ENCODE data around the gene KIAA0753.
A peak's percentile ranks its signal among the peaks of the same experiment; 100 is the strongest.
"Not testable (repeated sequence)": the region's sequence is repeated elsewhere in the genome, so short reads cannot be mapped to it uniquely, and the experiment has no call there.

KIAA0753 gene

DNA sequence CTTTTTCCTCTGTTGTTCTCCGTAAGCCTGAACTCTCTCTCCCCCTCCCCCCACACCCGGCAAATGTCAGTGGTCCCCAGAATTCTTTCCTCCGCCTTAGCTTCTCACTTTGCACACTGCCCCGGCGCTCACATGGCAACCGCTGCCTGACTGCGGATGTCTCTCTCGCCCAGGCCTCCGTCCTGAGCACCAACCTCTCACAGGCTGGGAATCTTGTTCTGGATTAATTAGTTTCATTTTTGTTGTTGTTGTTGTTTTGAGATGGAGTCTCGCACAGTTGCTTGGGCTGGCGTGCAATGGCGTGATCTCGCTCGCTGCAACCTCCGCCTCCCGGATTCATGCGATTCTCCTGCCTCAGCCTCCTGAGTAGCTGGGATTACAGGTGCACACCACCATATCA is 27.7 kb upstream of the KIAA0753 start:
- no peak for DNase-seq

DNA sequence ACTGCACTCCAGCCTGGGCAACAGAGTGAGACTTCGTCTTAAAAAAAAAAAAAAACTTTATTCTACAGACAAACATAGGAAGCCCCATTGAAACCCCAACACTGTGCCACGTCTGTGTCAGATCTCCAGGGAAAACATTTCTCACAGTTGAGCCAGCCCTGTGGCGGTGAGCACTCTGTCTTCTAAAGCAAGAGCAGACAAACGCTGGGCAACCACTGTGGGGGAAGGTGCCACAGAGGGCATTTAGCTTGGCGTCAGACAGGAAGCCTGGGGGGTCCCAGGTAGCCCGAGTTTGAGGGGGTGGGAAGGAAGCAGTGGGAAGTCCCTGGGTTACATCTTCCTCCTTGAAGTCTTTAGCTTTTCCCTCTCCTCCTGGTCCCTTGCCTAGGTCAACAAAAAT is 27.0 kb upstream of the KIAA0753 start:
- DNase-seq: no peak

DNA sequence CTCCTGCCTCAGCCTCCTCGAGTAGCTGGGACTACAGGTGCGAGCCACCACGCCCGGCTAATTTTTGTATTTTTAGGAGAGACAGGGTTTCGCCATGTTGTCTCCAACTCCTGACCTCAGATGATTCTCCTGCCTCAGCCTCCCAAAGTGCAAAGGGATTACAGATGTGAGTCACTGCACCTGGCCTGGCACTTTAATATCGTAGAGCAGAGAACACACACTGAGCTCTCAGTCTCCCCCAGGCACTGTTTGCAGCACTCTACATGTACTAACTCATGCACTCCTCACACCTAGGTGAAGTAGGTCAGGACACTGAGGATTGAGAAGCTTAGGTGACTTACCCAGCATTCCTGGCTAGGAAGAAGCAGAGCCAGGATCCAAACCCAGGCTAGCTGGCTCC is 26.0 kb upstream of the KIAA0753 start:
- DNase-seq: no peak

DNA sequence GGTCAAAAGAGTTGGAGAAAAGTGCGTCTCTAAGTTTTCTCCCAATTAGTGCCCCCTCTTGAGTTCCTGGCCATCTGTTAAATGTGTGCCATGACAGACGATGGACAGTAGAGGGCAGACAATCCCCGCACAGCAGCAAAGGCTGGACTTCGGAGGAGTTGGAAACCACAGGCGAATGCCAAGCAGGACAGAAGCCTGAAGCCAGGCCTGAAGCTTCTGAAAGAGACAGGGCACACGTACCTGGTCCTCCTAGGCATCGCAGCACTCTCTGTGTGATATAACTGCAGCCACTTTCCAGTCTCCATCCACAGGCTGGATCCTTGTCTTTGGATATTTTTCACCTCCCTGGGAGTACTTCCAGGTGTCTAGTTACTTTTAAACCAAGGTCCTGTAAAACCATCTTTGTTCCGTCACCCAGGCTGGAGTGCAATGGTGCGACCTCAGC is 25.6 kb upstream of the KIAA0753 start:
- DNase-seq: peak; percentile 56 to 59

DNA sequence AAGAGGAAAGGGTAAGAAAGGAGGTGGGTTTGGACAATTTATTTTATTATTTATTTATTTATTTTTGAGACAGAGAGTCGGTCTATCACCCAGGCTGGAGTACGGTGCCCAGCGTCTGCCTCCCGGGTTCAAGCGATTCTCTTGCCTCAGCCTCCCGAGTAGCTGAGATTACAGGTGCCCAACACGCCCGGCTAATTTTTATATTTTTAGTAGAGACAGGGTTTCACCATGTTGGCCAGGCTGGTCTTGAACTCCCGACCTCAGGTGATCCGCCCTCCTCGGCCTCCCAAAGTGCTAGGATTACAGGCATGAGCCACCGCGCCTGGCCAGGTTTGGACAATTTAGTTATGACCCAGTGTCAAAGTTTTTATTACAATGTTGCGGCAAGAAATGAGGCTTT is 22.7 kb upstream of the KIAA0753 start:
- DNase-seq: not testable (repeated sequence)

DNA sequence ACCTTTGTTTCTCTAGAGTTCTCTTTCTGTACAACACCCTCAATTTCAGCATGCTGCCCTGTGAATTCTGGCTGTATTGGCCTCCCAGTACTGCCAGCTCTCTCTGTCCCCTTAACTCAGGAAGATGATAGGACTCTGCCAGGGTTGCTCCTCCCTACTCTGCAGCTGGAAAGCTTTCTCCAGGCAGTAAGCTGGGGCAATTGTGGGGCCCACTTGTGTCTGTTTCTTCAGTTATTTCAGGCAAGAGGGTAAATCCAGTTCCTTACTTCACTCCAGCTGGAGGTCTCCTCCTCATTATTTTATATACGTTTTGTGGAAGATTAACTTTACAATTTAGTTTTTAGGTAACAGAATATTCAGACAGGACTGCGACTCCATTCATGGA is 20.9 kb upstream of the KIAA0753 start:
- DNase-seq: no peak

DNA sequence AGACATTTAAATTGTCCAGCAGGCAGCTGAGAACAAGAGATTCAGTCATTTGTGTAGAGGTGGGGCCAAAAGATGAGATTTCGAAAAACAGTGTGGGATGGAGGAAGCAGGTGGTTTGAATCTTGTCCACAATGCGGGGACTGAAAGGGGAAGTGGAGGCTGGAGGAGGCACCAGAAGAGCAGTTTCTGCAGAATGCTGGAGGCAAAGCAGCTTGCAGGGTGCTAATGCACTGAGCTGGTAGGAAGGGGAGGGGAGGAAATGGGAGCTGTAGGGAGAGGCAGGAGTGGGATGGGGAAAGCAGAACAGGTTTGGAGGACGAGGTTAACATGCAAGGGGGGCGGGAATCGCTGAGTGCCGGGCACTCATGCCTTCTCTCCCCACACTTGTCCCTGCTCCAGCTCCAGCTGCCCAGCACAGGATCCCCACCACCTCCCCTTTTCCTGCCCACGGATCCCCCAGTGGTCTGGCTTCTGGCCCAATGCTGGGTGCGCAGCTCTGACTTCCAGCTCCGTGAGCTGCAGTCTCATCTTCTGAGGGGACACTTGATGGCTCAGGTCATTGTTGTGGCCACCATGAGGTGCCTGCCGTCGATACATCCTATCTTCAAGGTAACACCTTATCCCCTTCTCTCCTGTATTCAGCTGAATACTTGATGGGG is 20.4 kb upstream of the KIAA0753 start:
- DNase-seq: peak in 1 of 2 donors; percentile 55

DNA sequence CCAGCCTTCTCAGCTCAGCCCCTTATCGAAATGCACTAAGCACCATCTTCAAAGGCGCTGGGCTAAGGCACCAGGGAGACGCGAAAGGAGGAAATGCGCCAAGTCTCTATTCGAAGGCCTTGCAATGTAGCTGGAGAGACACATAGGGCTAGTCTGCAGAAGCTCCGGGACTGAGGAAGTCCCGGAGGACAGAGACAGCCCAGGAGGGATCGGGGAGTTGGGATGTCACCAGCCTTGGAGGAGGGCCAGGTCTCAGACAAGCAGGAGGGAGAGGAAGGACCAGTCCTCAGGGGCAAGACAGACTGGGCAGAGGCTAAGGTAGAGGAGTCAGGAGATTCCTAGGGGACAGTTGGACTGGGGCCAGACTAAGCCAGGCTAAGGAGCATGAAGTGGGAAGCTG is 19.6 kb upstream of the KIAA0753 start:
- no peak for DNase-seq

DNA sequence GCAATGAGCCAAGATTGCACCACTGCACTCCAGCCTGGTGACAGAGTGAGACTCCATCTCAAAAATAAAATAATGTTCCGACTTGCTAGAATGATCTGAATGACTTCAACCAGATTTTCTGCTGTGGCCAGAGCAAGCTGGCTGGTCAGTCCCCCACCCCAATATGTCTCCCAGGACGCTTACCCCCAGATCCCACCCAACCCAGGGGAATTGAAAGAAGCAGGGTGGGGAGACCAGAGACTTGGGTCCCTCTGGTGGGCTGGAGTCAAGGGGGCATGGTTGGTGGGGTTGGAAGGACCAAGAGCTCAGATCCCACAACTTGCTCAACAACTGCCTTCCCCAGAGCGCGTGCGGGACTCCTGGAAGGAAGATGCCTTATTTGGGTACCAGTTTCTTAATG is 17.9 kb upstream of the KIAA0753 start:
- DNase-seq: not testable (repeated sequence)

DNA sequence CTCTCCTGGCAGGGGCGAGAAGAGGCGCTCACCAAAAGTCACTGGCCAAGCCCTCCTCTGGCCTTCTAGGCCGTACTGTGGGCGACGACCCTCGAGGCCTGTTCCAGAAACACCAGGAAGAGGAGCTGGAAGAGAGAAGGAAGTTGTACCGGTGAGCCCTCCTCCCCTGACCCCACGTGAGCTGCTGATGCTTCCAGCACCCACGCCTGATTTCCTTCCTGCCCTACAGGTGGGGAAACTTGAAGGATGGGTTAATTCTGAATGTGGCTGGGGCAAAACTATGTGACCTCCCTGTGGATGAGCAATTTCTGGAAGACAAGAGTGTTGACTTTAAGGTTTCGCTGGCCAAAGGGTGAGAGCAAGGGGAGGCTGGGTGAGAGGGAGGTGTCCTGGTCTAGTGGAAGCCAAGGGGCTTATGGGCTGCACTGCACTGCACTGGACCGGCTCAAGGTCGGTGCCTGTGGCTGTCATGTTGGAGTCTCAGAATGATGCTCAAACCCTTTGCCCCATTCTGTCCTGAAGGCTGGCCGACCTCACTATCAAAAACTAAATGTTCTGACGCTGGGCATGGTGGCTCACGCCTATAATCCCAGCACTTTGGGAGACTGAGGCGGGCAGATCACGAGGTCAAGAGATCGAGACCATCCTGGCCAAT is 17.2 kb upstream of the KIAA0753 start:
- no peak for DNase-seq

DNA sequence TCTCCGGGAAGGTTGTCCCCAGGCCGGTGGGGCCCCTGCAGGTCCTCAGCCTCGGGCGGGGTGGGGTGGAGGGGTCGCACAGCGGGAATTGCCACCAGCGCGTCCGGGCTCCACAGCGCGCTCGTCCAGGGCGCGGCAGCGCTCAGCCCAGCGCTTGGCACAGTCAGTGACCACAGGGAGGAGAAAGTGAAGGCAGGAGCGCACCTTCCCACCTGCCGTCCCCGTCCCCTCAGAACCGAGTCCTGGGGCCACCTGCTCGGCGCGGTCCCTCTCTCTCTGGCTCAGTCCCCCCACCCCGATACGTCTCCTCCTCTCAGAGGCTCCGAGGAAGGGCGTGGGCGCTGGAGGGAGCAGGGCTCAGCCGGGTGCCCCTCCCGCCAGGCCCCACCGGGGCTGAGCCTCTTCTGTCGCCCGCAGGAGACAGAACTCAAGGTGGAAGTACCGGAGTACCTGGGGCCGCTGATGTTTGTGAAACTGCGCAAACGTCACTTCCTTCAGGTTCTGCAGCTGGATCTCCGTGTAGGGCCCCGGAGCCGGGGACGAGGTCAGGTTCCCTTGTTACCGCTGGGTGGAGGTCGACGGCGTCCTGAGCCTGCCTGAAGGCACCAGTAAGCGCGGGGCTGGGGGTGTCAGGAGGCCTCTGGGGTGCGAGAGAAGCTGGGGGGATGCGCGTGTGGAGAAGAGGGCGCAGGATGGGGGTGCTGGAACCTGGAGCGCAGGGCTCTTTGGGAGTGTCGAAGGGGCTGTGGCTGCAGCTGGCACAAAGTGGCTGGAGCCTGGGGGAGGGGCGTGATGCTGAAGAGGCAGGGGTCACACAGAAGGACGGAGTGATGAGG is 16.5 kb upstream of the KIAA0753 start:
- peak; percentile 64 to 80 for DNase-seq

DNA sequence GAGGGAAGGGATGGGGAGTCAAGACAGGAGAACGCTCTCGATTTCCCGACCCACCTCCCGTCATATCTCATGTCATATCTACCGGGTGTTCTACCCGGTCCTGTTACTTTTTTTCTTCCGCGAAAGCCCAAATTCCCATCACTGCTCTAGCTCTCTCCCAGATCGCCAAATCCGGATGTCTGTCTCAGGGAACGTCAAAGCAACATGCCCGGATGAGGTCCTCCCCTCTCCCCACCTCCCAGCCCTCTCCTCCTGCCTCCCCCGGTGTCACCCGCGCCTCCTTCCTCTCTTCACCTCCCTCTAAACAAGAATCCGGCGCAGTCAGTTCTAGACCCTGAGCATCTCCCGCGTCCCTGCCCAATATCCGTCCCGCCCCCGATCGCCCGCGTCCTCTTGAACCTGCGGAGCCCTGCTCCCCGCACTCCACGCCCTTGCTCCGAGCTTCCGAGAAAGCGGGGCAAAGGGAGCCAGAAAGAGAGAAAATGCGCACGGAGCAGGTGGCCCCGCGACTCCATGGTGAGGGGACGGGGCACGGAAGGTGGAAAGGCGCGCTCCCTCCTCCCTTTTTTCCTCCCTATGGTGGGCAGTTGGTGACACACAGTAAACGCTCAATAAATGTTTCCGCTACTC is 15.3 kb upstream of the KIAA0753 start:
- DNase-seq: not testable (repeated sequence)

DNA sequence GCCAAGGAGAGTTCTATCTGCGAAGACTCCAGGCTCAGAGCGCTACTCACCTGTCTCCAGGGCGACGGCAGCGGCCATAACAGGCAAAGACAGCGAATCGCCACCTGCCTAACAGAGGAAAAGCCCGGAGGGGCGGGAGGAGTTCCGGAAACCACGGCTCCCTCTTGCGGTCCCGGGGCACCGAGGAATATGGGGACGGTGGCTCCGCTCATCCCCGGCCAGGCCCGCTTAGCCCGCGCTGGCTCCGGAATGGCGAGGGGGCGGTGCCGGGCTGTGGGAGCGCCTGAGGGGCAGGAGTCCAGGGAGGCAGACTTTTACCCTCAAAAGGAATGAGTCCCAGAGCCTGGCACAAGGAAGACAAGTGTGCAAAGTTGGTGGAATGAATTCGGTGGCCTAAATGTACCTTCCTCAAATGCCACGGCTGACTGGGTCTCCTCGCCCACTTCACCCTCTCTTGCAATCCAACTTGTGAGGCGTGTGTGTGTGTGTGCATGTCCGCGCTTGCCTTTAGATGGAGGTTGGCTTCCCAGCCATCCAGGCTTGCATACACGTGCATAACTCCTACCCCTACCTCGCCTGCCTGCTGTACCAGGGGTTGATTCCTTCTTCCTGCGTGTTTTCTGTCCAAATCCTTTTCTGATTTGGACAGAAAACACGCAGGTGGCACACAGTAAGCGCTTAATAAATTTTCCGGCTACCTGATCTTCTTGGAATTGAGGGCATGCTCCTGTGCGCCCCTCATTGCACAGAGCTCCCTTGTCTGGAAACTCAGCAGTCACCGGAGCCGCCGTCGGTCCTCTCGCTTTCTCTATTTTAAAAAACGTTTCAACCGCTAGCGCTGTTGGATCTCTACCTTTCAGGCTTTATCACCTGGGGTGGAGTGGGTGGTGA is 14.6 kb upstream of the KIAA0753 start:
- no peak for DNase-seq

DNA sequence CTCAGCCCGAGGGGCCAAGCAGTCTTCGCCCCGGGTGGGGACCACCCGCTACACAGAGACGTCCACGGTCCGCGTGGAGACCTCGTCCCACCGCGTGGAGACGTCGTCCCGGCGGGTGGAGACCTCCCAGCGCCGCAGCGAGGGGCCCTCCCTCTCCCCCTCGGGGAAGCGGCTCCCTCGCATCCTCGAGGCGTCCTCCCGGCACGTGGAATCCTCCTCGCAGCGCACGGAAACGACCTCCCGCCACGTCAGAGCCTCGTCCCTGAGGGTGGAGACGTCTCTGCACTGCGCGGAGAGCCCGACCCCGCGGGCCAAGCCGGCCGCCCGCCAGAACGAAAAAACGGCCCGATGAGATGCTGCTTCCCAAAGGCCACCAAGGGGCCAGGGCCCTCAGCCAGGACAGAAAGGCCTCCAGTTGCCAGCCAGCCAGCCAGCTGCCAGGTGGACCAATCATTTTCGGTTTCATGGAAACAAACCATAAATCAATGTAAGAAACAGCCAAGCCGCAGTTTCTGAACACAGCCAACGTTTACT is 11.5 kb upstream of the KIAA0753 start:
- DNase-seq: peak in 1 of 2 donors; percentile 54

DNA sequence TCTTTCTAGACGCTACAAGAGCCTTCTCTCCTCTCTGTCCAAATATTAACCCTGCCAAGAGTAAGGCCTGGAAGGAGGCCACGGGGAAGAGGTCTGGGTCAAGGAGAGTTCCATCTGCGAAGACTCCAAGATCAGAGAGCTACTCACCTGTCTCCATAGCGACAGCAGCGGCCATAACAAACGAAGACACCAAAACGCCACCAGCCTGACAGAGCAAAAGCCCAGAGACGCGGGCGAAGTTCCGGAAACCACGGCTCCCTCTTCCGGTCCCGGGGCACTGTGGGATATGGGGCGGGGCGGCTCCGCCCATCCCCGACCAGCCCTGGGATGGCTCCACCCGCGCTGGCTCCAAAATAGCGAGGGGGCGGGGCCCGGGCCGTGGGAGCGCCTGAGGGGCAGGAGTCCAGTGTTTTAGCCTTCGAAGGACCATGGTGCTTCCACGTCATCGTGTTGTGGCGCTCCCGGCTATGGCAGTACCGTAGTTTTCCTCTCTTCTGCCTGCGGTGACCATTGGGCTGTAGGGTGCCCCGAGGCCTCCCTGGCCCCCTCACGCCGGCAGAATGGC is 10.9 kb upstream of the KIAA0753 start, which contains the start of the genes C17orf100 and MED31:
Gene C17orf100, plus strand, starts transcription at position 409 of the 565 bp plus-strand sequence. Its CDS starts 152 bp downstream, at position 561.
Gene MED31, minus strand, starts transcription at position 252 of the 565 bp plus-strand sequence. Its CDS starts 77 bp downstream, at position 175.
- peak; percentile 97 for DNase-seq

DNA sequence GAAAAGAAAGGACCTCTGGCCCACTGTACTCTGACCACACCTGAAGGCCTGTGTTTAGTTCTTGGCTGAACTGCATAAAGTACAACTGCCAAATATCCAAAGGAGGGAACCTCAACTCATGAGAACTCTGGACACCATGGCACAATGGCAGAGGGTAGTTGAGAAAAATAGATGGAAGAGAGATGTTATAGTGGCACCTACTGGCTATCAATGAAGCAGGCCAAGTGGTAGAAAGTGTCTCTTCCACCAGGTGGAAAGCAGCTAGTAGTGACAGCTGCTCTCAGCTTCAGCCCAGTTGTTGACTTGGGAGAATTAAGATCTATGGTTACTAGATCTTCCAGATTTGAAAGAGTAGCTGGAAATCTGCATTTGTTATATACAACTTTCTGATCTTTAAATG is 7.7 kb upstream of the KIAA0753 start:
- no peak for DNase-seq

DNA sequence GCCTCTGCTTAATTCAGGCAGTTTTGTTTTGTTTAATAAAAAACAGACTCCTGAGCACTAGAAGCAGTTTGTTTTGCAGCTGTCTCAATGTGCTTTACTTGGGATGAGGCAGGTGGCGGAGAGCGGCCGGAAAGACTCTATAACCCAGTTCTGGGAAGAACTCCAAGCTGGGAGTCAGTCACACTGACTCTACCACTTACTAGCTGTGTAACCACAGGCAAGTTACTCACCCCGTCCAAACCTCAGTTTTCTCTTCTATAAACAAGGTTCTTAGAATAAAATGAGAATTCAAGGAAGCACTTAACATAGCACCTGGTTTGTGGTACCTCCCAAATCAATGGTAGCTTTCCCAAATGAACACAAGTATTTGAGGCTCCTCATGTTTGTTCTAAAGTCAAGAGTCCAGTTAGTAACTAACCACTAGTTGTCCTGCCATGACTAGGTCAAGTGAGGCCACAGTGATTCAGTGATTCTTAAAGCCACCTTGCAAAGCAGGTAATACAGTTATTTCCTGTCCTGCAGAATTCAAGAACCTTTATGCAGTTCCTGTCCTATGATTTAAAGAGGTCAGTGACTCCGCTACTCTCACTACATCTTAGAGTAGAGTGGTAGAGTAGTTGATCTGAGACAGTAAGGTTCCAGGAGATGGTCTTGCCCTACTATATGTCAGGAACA is 3.1 kb upstream of the KIAA0753 start:
- DNase-seq: no peak

DNA sequence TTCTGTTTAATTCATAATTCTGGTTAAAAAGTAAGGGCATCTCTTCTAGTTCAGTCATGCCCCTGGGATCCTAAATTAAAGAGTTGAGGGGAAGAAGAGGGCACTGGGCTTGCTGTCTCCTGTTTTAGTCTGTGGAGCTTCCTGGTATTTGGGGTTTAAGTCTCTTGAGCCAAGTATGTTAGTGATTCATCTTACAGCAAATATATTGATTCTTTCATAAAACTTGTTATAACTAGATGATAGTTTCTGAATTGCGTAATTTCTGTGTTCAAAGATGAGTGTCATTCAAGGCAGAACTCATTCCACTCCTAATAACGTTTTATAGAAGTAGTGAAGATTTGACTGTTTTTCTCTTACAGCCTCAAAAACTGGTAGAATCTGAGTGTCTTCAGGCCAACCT is 2.1 kb upstream of the KIAA0753 start:
- no peak for DNase-seq

DNA sequence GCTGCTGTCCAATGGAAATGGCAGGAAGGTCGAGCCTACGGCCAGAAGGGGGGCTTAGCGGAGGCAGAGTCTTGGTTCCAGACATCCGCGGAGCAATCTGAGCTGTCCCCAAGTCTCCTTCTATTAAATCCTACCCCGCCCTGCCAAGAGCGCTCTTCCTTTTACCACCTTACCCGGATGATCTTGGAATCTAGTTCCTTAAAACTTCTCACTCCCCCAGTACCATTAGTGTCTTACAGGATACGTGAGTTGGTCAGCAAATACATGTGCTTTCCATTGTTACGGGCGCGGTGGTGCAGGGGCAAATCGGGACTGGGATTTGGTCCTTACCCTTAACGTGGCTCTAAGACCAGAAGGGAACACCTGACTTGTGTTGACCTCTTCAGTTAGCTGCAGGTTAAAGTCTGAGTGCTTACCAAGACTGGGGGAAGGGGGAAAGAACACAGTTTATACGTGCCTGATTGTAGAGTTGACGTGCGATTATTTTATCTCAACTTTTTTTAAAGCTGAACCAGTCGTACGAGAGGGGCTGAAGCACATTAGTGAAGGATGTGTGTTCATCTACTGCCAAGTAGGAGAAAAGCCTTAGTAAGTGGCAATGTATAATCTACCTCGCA is 844 bp upstream of the KIAA0753 start:
- no peak for DNase-seq
